Stimulated activated CD8-positive, alpha-beta memory T cell treated with anti-CD3 and anti-CD28 coated beads, Interleukin-12 subunit alpha, Interleukin-12 subunit beta, amount 100 ng/mL, for 24 hours (primary cell): ENCODE data around the gene OR10H1.
"Not testable (repeated sequence)": the region's sequence is repeated elsewhere in the genome, so short reads cannot be mapped to it uniquely, and the experiment has no call there.

ENCODE experiments used
- DNase-seq: peaks from one replicate; pipeline ENCODE4 v3.0.0-alpha.2; 2020; ENCODE audit errors: extremely low read depth

Gene OR10H1

DNA sequence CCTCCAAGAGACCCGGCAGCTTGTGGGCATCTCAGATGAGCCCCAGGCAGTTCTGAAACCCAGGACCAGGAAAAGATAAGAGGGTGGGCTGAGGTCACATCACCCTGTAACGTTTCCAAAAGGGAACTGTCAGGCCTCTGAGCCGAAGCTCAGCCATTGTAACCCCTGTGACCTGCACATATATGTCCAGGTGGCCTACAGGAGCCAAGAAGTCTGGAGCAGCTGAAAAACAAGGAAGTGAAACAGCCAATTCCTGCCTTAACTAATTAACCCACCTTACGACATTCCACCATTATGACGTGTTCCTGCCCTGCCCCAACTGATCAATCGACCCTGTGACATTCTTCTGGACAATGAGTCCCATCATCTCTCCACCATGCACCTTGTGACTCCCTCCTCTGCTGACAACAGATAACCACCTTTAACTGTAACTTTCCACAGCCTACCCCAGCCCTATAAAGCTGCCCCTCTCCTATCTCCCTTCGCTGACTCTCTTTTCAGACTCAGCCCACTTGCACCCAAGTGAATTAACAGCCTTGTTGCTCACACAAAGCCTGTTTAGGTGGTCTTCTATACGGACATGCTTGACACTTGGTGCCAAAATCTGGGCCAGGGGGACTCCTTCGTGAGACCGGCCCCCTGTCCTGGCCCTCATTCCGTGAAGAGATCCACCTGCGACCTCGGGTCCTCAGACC lies 13.3 kb upstream of the OR10H1 start:
- not testable (repeated sequence) for DNase-seq

DNA sequence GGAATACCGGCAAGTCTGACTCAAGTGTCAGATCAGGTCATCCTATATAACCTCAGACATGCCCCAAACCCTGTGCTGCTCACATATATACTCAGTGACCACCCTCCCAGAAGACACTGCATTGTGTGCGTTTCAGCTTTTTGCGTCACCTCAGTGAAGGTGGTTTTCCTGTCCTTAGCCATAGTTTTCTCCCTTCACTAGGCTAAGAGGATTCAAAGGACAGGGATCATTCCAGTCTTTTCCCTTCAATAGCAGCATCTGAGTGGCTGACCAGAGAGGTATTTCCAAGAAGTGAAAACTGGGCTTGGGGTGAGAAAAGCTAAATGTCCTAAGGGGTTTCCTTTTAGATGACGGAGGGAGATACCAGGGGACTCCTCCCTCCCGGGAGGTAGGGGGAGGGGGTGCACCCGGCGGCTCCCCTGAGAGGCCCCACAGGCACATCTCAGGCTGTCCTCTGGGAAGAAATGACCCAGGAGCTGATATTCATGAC lies 12.7 kb upstream of the OR10H1 start:
- no peak for DNase-seq

DNA sequence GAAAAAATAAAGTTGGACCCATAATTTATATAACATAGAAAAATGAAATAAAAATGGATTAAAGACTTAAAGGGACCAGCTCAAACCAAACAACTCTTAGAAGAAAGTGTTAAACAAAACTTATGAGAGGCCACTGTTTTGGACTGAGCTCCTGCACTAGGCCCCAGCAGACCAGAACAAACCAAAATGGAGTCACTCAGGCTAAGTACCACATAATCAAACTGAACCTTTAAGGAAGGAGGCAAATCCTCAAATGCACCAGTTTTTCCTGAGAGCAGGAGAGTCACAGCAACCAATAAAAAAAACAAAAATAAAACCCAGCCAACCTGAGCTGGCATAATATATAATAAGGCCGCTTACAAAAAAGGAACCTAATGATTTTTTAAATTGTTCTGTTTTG lies 10.3 kb upstream of the OR10H1 start:
- no peak for DNase-seq

DNA sequence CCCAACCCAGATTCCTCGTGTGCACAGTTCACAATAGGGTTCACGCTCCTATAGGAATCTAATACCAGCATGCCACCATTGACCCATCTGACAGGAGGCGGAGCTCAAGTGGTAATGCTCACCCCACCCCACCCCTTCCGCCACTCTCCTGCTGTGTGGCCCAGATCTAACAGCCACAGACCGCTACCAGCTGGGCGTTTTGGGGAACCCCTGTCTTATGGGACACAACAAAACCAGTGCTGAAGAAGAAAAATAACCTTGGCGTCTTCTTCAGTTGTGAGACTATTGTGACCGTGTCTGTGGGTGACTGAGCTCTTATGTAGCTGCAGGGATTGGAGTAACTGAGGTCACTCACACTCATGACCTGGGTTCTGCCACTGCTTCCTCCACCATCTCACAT lies 5.2 kb upstream of the OR10H1 start:
- no peak for DNase-seq

DNA sequence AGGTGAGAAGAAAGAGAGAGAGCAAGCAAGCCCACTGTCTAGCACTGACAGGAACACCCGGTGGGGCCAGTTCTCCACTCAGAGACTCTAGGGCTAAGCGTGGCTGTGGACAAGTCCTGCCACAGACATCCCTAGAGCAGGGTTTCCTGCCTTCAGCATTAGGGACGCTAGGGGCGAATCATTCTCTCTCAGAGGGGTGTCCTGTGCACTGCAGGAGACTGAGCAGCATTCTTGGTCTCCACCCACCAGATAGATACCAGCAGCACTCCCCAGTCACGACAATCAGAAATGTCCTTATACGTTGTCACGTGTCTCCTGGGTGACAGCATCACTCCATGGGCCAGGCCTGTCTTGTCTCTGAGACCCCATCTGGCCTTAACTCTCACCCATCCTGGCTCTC lies 1.5 kb downstream of the OR10H1 start:
- DNase-seq = no peak

DNA sequence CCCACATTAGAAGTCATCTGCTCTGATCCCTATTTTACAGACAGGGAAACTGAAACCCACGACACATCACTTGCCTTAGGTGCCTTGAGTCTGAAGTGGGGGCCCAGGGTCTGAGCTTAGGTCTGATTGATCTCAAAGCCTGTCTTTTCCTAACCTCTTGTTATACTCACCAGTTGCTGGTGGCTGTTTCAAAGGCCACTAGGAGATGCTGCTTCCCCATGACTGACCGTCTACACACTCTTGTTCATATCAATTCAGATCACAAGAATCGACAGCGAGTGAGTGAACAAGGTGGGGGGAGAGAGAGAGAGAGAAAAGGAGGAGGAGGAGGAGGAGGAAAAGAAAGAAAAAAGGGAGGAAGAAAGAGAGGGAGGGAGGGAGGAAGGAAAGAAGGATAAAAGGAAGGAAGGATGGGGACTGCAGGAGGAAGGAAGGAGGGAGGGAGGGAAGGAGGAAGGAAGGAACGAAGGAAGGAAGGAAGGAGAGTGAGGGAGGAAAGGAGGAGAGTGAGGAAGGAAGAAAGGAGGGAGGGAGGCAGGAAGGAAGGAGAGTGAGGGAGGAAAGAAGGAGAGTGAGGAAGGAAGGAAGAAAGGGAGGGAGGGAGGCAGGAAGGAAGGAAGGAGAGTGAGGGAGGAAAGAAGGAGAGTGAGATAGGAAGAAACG lies 3.3 kb downstream of the OR10H1 start:
- DNase-seq = no peak

DNA sequence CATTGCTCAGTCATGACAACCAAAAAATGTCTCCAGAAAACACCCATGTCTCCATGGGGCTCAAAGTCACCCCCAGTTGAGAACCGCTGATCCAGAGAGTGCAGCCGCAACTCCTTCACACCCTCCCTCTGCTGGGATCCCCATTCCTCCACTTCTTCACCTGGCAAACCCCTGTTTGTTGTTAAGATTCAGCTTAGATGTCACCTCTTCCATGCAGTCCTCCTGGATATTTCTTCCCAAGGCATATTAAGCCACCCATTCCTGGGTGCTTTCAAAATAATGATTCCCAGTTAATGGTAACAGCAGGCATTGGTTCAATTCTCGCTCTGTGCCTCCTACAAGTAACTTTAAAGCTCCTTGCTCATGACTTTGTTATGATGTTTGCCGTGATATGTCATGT lies 4.0 kb downstream of the OR10H1 start:
- DNase-seq = no peak

DNA sequence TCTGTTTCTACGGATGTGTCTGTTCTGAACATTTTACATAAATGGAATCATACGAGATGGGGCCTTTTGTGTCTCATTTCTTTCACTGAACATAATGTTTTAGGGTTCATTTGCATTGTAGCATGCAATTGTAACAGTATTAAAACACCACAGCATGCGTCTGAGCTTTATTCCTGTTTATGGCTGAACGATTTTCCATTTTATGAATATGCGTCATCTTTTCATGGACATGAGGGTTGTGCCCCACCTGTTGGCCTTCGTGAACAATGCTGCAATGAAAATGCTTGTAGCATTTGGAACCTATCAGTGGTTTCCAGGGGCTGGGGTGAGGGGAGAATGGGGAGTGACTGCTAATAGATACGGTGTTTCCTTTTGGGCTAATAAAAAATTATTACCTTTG lies 5.1 kb downstream of the OR10H1 start:
- DNase-seq = no peak

DNA sequence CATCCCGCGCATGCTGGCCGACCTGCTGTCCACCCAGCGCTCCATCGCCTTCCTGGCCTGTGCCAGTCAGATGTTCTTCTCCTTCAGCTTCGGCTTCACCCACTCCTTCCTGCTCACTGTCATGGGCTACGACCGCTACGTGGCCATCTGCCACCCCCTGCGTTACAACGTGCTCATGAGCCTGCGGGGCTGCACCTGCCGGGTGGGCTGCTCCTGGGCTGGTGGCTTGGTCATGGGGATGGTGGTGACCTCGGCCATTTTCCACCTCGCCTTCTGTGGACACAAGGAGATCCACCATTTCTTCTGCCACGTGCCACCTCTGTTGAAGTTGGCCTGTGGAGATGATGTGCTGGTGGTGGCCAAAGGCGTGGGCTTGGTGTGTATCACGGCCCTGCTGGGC lies 21.2 kb downstream of the OR10H1 start:
- DNase-seq = not testable (repeated sequence)

DNA sequence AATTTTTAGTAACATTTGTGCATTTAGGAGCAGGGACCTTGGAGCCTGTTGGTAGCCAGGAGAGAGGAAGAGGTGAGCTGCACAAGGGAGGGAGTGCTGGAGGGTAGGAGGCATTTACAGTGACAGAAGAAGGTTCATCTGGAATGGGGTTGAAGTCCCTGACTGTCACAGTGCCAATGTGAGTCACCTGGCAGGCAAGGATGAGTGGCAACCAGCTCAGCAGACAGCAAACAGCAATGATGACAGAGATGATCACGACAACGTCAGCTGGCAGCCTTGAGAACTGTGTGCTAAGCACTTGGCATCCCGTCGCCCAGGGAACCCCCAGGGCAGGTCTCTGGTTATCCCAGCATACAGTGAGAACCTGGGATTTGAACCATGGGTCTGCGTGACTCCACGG lies 25.4 kb downstream of the OR10H1 start:
- DNase-seq = no peak

DNA sequence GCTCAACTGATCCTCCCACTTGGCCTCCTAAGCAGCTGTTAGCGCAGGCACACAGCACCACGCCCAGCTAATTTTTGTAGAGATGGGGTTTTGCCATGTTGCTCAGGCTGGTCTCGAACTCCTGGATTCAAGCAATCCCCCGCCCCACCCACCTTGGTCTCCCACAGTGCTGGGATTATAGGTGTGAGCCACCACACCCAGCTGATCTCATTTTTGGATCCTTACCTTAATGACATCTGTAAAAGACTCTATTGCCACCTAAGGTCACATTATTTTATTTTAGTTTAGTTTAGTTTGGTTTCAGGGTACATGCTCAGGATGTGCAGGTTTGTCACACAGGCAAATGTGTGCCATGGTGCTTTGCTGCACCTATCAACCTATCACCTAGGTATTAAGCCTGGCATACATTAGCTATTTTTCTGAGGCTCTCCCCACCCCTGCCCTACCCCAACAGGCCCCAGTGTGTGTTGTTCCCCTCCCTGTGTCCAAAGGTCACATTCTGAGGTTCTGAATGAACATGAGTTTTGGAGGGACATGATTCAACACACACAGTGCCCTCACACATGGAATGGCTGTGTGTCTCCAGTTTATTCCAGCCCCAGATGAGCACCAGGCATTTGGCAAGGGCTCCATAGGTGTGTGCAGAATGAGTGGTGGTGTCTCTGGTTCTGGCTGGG lies 26.7 kb downstream of the OR10H1 start:
- no peak for DNase-seq

DNA sequence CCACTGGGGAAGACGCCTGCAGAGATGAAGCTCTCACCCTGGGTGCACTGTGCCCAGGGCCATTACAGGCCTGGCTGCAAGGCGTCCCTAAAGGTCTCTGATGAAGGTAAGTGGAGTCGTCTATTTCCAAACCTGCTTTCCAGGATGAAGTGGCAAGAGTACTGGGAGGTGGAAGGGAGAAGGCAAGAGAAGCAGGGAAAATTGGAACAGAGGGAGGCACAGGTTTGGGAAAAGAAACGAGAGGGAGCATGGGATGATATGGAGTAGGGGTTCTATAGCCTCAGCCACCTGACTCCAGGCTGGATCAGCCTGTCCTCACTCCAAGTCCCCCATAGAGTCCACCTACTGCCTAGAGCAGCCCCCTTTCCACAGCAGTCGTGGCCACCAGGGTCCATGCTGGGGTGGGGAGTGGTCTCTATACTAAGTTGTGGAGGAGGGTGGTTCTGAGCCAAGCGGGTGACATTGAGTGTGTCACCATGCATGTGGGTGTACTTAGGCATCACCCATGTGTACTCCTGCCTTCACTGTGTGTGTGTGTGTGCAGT lies 27.8 kb downstream of the OR10H1 start, which contains the start of gene OR10H5:
Gene OR10H5 (plus strand): TSS at position 51 of the 545 bp plus-strand sequence. CDS start 6,388 bp downstream, outside the sequence.
- DNase-seq = no peak

DNA sequence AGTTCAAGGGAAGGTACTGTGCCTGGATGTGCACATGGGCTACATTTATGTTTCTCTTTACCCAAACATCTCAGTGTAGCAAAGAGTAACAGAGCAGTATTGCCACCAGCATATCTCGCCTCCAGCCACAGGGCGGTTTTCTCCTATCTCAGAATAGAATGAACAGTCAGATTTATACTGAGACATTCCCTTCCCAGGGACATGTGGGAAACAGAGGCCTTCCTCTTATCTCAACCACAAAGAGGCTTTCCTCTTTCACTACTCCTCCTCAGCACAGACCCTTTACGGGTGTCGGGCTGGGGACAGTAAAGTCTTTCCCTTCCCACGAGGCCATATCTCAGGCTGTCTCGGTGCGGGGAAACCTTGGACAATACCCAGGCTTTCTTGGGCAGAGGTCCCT lies 32.6 kb downstream of the OR10H1 start:
- not testable (repeated sequence) for DNase-seq

DNA sequence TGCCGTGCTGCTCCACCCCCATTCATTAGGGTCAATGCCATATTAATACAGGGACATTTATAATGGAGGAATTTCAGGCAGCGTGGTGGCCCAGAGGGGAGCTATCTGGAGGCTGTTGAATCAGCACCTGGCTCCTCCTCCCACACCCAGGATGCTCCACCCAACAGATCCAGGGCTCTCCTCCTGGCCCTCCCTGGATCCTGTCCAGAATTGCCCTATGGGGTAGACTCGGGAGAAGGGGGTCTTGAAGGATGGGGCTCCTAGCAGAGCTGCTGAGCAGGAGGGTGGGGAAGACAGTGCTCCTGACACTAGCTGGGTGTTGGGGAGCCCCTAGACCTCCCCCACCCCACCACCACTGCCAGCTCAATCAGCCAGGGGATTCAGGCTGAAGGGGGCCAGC lies 33.3 kb downstream of the OR10H1 start:
- no peak for DNase-seq

DNA sequence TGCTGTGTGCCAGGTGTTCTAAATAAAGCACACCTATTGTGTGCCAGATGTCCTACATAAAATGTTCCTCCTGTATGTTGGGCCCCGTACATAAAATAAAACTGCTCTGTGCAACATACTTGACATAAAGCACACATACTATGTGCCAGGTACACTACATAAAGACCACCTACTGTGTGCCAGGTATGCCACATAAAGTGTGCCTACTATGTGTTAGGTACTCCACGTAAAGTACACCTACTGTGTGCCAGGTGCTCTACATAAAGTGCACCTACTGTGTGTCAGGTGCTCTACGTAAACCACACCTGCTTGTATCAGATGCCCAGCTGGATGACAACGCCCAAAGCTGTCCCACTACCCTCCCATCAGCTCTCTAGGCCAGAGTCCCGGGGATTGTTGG lies 33.8 kb downstream of the OR10H1 start:
- DNase-seq = no peak

DNA sequence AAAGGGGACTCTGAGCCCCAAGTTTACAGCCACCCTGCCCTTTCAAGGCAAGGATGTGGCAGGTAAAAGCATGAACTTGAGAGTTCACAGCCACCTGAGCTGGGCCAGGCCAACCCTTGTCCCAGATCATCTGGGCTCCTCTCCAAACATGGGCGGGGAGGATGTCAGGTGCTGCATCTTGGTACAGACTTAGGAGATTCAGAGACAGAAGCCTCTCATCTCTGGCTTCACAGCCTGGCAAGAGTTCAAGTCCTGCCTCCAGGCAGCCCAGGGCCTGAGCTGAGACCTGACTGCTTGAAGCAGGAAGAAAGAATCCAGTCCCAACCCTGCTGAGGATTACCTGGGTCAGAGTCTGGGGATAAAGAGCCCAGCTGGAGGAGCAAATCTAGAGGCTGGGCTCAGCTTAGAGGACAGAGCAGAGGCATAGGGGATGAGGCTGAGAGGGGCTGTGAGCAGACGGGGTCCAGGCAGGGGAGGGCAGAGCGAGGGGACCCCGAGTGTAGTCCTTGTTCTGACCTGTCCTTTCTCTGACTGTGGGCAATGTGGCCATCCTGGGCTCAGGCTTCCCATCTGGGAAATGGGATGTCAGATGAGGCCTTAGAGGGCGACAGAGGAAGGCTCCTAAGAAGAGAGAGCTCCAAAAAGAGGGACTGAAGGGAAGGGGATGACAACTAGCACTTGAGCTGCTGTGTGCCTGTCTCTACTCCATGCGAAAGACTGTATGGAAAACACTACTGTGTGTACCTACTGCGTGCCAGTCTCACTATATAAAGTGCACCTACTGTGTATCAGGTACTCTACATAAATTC lies 34.6 kb downstream of the OR10H1 start:
- no peak for DNase-seq

DNA sequence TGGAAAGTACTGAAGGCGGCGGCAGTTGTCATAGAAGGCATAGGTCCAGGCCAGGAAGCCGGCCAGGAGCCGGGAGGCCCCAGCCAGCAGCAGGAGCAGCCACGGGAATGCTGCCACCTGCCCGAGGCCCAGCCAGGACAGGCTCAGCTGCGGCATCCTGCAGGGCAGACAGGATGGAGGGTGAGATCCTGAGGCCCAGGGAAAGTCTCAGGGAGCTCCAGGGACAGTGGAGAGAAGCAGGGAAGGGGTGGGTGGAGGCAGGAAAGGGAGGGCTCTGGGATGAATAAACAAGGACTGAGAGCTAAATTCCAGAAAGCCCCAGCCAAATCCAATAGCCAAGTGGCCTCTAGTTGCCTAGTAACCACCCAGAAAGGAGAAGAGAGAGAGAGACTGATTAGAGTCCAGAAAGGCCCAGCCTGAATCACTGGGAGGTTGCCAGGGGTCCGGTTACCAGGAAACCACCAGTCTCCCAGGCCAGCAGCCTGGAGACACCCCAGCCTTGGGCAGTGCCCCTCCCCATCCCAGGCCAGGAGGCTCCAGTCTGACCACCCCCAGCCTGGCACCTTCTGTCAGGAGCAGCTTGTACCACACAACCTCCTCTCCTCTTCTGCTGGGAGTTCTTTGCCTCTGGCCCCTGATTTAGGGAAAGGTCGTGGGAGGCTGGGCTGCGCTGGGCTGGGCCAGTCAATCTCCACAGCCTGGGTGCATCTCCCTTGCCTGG lies 35.5 kb downstream of the OR10H1 start:
- DNase-seq = no peak

DNA sequence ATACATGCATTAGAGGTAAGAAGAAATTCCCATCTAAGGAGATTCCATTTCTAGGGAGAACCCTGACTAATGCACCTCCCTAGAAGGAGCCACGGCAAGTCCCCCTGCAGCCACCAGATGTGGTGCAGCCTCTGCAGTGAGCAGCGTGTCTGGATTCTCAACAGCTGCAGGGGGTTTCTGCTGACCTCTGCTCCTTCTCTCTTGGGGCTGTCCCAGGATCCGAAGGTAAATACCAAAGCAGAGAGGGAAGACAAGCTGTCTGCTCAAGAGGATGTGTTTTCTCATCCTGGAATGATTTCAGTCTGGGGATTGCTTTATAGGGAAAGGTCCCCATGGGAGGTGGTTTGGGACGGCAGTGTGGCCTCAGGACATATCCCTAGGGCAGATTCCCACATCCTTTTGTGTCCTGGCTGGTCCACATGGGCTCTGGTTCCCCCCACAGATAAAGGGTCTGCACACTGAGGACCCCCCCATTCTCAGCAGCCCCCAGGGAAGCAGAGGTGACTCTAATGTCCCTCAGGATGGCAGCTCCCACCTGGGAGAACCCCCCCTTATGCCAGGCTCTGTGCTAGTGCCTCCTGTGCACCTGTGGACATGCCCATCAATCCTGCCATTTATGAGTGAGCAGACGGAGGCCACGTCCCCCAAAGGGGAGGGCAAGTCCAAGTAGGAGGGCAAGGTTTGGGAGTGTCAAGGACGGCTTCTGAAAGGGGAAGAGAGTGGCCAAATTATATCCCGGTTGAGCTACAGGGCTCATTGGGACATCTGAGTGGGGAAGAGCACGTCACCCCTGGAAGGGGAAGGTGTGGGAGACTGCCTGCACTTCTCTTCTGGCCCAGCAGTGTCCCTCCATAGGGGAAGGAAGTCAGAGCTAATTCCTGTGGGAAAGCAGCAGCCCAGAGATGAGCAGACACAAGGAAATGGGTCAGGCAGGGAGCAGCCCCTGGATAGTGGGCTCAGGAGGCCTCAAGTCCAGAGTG lies 38.2 kb downstream of the OR10H1 start:
- DNase-seq = no peak

DNA sequence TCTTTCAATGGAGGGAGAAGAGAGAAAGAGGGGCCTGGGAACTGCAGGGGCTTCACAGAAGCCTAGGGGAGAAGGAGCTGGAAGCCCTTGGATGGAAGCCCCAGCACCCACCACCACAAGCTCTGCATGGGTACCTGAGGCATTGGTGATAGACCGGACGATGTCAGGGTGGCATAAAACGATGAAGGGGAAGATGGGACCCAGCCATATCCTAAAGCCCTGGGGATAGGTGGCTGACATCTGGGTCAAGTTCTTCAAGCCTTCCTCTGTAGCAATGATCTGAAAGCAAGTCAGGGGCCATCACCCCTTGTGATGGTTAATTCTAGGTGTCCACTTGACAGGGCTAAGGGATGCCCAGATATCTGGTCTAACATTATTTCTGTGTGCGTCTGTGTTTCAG lies 39.2 kb downstream of the OR10H1 start:
- no peak for DNase-seq

DNA sequence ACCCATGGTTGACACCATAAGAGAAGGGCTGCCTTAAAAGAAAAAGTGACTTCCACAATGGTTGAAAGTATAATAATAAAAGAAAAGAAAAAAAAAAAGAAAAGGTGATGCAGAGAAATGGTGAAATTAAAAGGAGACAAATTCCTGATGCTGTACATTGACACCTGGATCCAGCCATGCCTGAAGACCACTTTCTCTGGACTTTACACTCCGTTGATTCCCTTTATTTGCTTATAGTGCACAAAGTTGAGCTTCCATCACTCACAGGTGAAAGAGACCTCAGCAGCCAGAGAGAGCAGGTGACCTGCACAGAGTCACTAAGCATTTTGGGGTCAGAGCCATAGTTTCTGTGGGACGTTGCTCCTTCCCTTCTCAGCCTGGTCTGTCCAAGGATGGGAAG lies 40.2 kb downstream of the OR10H1 start:
- DNase-seq = no peak
